ENCODE data around the gene BPIFB1. TPM values are rescaled to one million over a fixed set of nuclear protein-coding genes. Genes with fewer than 3 reads are reported as not detected.

Gene BPIFB1
- total RNA-seq, 1 donor from 2014 or later: not detected

DNA sequence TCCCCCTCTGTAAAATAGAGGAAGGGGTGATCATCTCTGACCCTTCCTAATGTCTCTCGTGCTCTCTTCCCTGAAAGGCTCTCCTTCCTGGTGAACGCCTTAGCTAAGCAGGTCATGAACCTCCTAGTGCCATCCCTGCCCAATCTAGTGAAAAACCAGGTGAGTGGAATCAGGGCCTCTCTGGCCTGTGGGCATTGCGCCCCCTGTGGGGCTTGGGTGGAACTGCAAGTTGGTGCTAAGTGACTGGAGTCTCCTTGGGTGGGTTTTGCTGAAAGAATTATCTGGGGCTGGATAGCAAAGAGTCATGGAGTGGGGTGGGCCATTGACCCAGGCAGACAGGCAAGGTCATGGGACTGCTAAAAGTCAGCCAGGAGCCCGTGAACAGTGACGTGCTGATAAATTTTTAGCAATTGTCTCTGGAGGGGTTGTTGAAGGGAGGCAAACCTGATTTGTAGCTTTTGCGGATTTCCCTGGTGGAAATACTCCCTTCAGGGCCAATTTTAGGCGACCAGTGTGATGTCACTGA is 8.9 kb downstream of the BPIFB1 start:
- intact Hi-C loops (cut with micrococcal nuclease): loop anchor here (10.0 kb wide), 1 partner anchor 197 kb away; no protein-coding TSS in a partner anchor

DNA sequence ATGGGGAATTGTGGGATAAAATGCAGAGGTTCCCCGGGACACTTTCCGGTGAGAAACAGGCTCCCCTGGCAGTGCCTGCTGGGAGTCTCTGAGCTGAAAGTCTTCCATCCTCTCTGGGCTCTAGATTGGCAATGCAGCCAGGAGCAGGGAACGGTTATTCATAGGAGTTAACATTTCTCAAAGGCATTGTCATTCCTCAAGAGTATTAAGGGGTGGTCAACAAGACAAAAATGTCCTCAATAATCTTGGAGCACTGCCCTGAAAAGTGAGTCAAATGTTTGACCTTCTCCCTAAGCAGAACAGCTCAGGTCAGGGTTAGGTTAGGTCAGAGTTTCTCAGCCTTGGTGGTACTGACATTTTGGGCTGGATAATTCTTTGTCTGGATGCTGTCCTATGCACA is 13.2 kb downstream of the BPIFB1 start:
- intact Hi-C loops (cut with micrococcal nuclease): loop anchor here (10.0 kb wide), 1 partner anchor 201 kb away; no protein-coding TSS in a partner anchor

DNA sequence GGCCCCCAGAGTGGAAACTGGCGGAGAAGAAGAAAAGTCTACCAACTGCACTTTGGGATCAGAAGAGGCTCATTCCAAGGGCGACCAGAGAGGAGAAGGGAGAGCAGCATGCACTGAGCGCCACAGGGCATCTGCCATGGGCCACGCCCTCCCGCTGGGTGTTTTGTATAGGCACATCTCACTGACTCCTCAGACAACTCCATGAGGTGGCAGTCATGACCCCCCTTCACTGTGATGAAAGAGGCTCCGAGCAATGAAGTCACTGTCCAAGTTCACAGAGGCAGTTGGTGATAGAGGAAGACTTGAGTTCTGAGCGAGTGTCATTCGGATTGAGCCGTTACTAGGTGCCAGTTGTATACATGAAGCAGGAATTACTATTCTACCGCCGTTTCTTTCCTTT is 15.4 kb downstream of the BPIFB1 start:
- intact Hi-C loops (cut with micrococcal nuclease): loop anchor here (2.0 to 10.0 kb wide), 3 partner anchors 204 to 508 kb away; no protein-coding TSS in a partner anchor

DNA sequence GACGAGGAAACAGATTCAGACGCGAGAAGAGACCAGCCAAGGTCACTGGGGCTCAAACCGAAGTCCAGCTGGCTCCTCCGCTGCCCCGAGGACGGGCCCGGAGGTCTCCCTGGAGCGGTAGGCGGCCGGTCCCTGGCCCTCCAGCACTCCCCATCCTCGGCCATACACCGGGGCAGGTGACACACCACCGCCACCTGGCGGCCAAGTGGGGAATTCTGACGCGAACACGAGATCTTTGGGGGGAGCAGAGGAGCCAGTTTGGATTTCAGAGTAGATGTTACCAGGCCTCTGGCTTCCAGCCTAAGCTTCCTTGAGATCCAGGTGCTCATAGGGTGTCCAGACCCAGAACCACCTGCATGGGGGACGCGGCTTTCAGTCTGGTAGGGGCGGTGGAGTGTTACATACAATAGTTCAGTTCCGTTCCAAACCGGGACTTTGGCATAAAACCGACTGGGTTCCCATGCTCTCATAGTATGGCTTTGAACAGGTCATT is 16.1 kb downstream of the BPIFB1 start:
- intact Hi-C loops (cut with micrococcal nuclease): loop anchor here (2.0 to 10.0 kb wide), 3 partner anchors 204 to 508 kb away; no protein-coding TSS in a partner anchor

DNA sequence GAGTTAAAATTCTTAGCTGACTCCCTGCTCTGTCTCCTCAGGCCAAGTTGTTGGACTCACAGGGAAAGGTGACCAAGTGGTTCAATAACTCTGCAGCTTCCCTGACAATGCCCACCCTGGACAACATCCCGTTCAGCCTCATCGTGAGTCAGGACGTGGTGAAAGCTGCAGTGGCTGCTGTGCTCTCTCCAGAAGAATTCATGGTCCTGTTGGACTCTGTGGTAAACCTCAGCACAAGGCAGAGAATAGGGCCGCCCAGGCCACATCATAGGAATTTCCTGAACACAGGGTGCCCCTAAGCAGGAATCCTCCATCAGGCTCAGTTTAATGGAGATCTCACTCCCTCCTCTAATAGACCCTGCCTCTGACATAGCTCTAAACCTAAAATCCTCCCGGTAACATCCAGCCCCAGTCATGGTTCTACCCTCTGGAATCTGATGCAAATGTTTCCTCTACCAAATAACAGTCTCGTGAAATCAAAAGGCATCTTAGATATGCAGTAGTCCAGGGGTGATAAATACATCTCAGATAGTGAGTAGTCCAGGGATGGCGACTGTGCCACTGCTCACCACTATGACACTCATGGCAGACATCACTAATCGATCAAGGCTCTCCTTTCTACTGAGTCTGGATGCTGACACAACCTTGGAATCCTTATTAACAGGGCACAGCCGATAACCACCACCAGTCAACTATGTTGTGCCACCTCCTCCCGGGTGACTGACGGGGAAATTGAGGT is 18.3 kb downstream of the BPIFB1 start:
- intact Hi-C loops (cut with micrococcal nuclease): no loop called here

DNA sequence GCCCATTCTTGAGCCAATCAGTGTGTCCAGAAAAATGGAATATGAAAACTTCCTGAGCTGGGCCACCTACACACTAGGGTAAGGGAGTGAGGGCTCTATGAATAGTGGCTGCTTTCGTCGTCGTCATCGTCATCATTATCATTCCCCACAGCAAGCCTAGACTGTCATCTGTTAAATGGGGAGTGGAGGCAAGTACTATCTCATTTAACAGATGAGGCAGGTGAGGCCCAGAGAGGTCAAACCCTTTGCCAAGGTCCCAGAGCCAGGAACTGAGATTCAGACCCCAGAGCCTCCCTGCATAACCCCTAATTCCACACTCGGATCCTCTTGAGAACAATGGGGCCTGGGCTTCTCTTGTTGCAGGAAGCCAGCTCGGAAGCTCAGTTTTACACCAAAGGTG is 20.6 kb downstream of the BPIFB1 start:
- intact Hi-C loops (cut with micrococcal nuclease): no loop called here

DNA sequence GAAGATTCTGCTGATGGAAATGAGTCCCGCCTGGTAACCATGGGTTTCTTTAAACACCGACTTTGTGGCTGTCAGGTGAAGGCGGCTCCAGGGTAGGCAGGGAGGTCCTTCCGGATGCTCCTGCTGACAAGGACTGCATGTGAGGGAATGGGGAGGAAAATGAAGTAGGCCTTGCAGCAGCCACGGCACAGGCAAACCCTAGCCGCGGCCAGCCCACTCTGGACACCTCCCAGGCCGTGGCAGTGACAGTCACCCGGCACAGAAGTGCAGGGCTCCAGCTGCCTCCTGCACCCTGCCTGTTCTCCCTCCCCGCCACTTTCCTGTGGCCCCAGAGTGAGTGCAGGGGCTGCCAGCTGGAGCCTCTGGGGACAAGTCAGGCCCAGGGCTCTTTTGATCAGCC is 21.0 kb downstream of the BPIFB1 start:
- intact Hi-C loops (cut with micrococcal nuclease): no loop called here

DNA sequence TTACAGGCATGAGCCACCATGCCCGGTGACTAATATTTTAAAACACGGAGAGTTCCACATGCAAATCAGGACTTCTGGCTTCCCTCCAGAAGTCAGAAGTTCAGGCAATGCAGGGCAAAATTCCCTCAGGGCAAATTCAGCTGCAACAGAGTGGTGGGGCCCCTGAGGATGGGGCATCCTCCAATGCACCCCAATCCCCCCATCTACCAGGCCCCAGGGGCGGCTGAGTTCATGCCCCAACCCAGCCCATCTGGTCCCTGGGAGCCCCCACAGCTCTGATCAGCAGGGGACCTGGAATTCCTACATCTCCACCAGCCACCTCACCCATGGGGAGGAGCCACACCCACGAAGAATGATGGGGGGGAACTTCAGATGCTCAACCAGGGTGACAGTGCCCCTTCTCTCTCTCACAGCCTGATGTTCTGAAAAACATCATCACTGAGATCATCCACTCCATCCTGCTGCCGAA is 22.6 kb downstream of the BPIFB1 start:
- intact Hi-C loops (cut with micrococcal nuclease): no loop called here

DNA sequence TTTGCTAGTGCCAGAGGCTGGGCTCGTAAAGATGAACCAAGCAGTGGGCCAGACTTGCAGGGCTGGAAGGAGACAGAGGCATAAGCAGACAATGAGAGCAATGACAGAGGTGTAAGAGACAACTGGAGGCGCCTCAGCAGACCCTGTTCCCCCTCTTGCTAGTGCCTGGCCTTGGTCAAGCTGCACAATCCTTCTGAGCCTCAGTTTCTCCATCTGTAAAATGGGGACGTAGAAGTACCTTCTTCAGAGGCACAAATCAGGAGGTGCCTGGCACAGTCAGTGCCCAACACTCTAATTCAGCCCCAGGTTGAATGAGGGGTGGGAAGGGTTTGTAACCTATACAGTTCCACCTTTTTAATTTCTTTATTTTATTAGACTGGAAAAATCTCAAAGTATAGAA is 23.2 kb downstream of the BPIFB1 start:
- intact Hi-C loops (cut with micrococcal nuclease): no loop called here

DNA sequence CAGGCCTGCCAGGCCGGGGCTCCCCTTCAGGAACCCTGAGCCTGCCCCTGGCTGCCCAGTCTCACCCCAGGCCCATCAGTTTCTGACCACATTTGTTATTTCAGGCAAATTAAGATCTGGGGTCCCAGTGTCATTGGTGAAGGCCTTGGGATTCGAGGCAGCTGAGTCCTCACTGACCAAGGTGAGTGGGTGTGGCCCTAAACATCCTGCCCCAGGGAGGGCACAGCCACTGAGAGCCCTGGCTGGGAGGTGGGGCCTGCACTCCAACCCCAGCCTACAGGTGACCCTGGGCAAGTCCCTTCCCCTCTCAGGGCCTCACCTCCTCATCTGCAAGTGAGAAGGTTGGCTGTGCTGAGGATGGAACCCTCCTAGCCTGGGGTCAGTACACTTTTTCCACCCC is 23.8 kb downstream of the BPIFB1 start:
- intact Hi-C loops (cut with micrococcal nuclease): no loop called here

DNA sequence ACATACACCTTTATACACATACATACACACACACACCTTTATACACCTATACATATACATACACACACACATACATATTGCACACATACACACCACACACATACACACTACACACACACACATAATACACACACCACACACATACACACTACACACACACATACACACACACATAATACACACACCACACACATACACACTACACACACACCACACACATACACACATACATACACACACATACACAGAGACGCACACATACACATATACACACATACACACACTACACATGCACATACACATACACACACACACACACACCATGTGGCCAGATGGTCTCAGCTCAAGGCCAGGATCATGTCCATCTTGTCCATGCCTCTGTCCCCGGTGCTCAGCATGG is 25.7 kb downstream of the BPIFB1 start:
- intact Hi-C loops (cut with micrococcal nuclease): no loop called here

DNA sequence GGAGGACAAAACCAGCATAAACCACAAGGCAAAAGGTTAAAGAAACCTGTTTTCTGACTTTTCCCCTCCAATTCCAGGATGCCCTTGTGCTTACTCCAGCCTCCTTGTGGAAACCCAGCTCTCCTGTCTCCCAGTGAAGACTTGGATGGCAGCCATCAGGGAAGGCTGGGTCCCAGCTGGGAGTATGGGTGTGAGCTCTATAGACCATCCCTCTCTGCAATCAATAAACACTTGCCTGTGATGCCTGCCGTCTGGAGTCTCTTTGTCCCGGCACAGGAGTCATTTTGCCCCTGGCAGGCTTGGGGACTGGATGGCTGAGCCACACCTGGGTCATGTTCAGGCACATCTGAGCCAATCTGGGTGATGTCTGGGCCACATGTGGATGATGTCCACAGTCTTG is 26.6 kb downstream of the BPIFB1 start:
- intact Hi-C loops (cut with micrococcal nuclease): no loop called here

DNA sequence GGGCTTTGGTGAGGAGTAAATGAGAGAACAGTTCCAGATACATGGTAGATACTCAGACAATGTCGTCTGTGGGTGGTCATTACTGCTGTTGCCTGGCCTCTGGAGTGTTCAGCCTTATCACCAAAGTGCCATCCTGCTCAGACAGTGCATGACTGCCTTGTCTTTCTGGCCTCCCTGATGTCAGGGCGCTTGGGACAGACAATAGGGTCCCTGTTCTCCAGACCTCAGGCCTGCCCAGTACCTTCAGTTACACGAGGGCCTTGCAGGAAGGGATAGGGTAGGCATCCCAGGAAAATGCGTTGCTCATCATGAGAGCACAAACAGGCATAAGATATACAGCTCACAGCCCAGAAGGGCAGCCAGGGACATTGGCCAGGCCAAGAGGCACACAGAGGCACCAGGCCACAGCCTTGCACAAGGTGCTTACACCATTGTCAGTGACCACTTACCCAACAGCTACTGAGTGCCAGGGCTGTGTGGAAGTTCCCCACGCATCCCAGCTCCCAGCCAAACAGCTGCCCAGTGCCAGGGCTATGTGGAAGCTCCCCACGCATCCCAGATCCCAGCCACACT is 27.4 kb downstream of the BPIFB1 start:
- intact Hi-C loops (cut with micrococcal nuclease): no loop called here

DNA sequence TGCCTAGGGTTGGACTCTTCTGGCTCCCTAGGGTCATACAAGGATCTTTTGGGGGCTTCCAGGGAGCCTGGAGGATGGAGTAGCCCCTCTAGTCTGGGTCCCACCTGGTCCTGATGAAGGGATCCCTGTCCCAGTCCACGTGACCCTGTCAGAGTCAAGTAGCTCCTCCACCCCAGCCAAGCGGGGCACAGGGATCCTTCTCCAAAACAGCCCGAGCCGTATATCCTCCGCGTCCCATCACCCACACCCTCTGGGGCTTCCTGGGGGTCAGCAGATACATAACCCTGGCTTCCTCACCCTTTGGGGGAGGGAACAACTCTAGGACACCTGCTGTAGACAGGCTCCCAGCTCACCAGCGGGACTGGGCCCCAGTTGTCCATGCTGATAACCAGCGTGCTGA is 28.0 kb downstream of the BPIFB1 start:
- intact Hi-C loops (cut with micrococcal nuclease): no loop called here

DNA sequence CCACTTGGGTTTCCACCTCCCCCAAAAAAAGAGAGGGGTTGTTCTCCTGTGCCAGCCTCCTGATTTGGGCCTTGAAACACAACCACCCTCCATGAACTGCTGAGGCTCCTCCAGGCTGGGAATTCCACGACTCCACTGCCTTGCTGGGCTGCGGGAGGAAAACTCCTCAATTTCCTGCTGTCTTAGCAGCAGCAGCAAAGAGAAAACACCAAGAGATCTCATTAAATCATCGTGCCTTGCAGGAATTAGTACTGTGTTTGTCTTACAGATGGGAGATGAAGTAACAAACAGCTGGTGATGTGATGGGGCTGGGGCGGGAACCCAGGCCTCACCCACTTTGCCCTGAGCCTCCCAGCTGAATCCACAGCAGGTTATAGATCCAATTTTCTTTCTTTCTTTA is 29.0 kb downstream of the BPIFB1 start:
- intact Hi-C loops (cut with micrococcal nuclease): no loop called here

DNA sequence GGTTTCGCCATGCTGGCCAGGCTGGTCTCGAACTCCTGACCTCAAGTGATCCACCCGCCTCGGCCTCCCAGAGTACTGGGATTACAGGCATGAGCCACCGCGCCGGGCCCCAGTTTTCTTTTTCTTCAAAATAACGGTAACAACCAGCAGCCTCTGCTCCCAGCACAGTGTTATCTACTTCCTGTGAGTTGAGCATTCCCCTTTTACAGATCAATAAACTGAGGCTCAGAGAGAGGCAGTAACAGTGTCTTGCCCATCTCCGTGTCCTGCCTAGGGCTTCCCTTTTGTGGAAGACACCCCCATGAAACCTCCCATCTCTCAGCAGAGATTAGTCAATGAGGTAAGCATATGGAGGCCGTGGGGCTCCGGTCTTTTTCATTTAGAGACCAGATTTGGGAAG is 29.6 kb downstream of the BPIFB1 start:
- intact Hi-C loops (cut with micrococcal nuclease): no loop called here

DNA sequence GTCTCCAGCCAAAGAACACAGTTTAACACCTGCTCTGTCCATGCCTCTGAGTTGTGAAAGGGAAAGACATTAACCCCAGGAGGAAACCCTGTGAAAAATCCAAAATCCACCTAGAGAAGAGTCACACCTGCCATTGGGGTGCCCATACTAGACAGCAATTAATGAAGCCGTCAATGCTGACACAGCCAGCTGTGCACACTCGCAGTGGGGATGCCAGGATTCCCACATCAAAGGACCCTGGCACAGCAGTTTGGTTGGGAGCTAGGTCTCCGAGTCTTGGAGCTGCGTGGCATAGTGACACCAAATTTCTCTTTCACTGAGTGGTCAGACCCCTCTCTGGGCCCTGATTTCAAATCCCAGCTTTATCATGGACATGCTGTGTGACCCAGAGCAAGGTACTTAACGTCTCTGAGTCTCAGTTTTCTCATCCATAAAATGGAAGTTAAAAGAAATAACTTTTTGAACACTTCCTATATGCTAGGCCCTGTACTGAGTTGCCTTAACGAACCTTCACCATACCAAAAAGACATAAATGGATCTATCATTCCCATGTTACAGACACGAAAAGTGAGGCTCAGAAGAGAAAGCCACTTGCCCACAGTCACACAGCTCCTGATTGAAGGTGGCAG is 30.8 kb downstream of the BPIFB1 start:
- intact Hi-C loops (cut with micrococcal nuclease): no loop called here

DNA sequence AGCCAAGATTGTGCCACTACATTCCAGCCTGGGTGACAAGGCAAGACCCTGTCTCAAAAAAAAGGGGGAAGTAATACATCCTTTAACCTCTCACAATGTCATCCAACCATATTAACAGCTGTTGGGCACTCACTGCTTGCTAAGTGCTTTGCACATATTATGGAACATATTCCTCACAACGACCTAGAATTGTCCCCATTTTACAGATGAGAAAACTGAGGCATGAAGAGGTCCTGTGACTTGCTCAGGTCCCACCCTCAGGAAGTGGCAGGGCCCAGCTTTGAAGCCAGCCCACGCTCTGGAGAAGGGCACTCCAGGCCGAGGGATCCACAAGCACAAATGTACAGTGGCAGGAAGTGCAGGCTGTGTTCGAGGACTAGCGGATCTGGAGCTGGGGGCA is 33.3 kb downstream of the BPIFB1 start:
- intact Hi-C loops (cut with micrococcal nuclease): no loop called here

DNA sequence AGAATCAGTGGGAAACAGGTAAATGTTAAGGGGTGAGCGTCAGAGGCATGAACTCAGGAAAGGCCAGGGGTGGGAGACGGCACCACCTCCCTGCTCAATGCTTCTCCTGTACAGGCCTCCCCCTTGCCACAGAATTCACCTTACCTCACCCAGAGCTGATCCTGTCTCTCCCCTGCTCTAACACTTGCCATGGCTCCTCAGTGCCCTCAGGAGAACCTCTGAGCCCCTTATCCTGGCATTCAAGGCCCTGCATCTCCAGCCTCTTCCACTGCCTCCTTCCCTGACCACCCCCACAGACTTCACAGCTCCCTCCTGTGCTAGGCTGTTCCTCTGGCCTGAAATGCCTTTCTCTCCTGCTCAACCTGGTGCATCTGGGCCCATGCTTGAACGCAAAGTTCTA is 33.9 kb downstream of the BPIFB1 start:
- intact Hi-C loops (cut with micrococcal nuclease): no loop called here

DNA sequence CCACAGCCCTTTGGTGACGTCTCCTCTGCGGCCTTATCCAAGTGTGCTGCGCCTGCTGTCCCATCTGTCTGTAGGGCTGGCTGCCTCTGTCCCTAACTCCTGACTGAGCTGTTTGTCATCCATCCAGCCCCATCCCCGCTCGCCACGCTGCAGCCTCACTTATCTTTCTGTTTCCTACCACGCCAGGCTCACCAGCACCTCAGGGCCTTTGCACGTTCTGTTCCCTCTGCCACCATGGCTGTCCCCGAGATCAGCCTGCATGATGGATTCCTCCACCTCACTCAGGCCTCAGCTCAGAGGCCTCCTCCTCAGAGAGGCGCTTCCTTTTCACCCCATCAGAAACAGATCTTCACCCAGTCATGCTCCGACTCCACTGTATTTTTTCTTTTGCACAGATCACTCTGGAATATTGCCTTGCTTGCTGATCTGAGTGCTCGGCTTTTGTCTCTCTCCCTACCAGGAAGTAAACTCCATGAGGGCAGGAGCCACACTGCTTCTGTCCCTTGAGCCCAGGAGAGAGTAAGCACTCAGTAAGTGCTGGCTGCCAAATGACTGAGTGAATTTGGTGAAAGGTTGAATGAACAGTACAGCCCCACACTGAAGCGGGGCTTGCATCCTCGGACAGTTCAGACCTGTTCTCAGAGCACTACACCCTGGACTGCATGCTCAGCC is 34.5 kb downstream of the BPIFB1 start:
- intact Hi-C loops (cut with micrococcal nuclease): no loop called here

DNA sequence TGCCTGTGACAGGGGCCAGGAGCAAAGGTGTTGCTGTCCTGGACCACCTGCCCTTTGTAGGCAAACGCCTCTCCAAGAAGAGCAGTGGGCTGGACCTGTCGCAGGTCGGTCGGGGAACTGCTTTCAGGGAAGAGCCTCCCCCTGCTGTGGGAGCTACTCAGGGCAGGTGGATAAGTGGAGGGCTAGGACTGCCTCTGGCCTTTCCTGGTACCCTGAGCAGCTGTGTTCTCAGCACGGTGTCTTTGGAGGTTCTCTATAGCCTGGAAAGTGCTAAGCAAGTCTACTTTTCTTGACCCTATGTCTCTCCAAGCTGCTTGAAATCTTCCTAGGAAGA is 35.0 kb downstream of the BPIFB1 start:
- intact Hi-C loops (cut with micrococcal nuclease): no loop called here

DNA sequence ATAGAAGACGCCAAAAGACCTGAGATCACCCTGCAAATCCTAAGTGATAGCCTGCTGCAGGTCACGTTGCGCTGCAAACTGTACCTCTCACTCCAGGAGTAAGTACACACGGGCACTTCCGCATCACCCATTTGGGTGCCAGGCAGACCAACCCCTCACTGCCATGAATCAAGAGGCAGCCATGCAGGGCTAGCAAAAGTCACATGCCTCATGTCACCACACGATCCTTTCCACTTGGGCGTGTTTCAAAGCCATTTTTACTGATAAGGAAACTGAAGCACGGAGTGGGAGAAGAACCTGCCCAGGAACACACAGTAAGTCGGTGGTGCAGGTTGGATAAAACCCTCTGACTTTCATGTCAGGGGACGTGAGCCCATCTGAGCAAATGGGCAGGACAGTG is 37.0 kb downstream of the BPIFB1 start:
- intact Hi-C loops (cut with micrococcal nuclease): no loop called here
